ENCODE measurements around the gene APH1B. TPM values are rescaled to one million over a fixed set of nuclear protein-coding genes. Genes with fewer than 3 reads are reported as not detected.

Gene APH1B
- total RNA-seq (2021), result 4.9 and 5.8 TPM in 2 replicates
- Bru-seq, nascent RNA, result percentile 47 among the genes with signal in this experiment
- percentile 53 among the genes with signal in this experiment for BruChase-seq, experiment 1, labeled RNA remaining after a 2-hour chase
- BruChase-seq, experiment 2, labeled RNA remaining after a 6-hour chase, result percentile 40 among the genes with signal in this experiment
- long read RNA-seq, full-length matches to known transcripts, result 7 of 8 reads
- long read RNA-seq, partial matches to known transcripts, result 0 of 8 reads
- long read RNA-seq, other reads (novel, unspliced or antisense), result 1 of 8 reads

DNA sequence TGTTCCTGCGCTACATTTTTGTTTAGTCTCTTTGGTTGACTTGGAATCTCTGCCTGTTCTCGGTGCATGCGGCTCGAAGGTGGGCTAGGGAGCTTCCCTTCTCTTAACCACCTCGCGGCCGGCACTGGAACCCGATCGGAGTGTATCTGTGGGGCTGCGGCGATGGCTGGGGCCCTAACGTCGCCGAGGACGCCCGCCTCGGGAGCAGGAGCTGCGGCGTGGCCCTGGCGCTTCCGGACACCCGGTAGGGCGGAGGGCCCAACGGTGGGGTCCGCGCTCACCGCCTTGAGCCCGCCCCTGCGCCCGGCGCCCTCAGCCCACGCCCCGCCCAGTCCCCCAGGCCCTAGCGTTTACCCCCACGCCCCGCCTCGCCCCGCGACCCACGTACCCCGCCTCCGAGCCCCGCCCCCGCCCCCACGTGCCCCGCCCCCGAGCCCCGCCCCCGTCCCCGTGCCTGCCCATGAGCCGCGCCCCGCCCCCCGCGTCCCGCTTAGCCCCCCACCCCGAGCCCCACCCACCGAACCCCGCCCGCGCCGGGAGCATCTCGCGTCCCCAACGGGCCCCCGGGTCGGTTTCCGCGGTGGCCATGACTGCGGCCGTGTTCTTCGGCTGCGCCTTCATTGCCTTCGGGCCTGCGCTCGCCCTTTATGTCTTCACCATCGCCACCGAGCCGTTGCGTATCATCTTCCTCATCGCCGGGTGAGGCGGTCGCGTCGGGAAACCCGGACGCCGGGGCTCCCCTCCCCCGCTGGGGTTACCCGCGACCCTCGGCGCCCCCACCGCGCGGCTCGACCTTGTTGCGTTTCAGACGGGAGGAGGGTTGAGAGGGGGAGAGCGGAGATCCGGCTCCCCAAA is at the start of gene APH1B:
Gene APH1B (plus strand): TSS at position 568 of the 855 bp plus-strand sequence. CDS start 19 bp downstream, at position 587.
- POLR2A ChIA-PET (ENCODE audit: unreplicated experiment), result interaction anchor here (0.6 kb wide), 2 partner anchors 129 to 449 kb away, joined by 3 to 6 read pairs; no protein-coding TSS in a partner anchor

DNA sequence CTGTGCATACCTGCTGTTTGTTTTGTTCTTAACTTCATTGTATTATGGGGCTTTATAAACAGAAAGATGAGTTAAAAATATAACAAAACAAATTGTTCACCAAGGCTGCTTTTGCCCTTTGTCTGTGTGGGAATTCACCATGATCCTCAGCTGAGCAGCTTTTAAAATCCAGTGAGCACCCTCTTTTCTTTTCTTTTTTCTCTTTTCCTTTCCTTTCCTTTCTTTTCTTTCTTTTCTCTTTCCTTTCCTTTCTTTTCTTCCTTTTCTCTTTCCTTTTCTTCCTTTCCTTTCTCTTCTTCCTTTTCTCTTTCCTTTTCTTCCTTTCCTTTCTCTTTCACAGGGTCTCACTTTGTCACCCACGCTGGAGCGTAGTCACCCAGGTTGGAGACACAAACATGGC is 49.7 kb upstream of the APH1B start:
- Histone ChIP-seq H3K4me3 (no peak overlapping the region), H3K9me2 (ENCODE audit: insufficient read depth) (no peaks in the 10 kb centered on the region), H3K36me3 (ENCODE audit: low read depth) (no peaks in the 10 kb centered on the region), H3K4me1 (replicated peaks; ENCODE audit: insufficient read depth) (peaks cover 30% of the 10 kb centered on the region), H3K79me2 (ENCODE audit: low read depth) (peaks cover 11% of the 10 kb centered on the region; the same call in 1 of the 2 replicates), H3K27me3 (ENCODE audit: insufficient read depth, low read depth) (no peaks in the 10 kb centered on the region), H3K4me2 (no peak overlapping the region), H2AFZ (no peak overlapping the region), H3K9me3 (ENCODE audit: insufficient read depth, low read depth) (no peaks in the 10 kb centered on the region), H3F3A (ENCODE audit: insufficient read depth, low read depth) (peaks cover 25% of the 10 kb centered on the region; the same call in 1 of the 2 replicates), H4K20me1 (ENCODE audit: insufficient read depth) (no peaks in the 10 kb centered on the region), H3K27ac (no peak overlapping the region)
- CTCF ChIA-PET, result no interaction called here
- no peak for TF ChIP-seq EZH2 (IDR thresholded peaks at IDR 0.05; ENCODE audit: low read depth)
- no peak for TF ChIP-seq CTCF (conservative IDR thresholded peaks at IDR 0.05)
- DNase-seq, result no peak
- intact Hi-C loops (cut with micrococcal nuclease; ENCODE audit: unreplicated experiment), result no loop called here
- POLR2A ChIA-PET (ENCODE audit: unreplicated experiment), result no interaction called here
- BruUV-seq (replicated peaks), result no TSS peak

More for the DNA sequence above, at the start of gene APH1B:
- peak; percentile 40 to 76 for DNase-seq
- Histone ChIP-seq H3K36me3 (ENCODE audit: low read depth) (no peaks in the 10 kb centered on the region), H3K27ac (no peak within 1 kb of the TSS), H3F3A (ENCODE audit: insufficient read depth, low read depth) (peaks cover 26% of the 10 kb centered on the region), H3K4me2 (peak within 1 kb of the TSS; percentile 95), H3K9me3 (ENCODE audit: insufficient read depth, low read depth) (no peaks in the 10 kb centered on the region), H3K4me1 (replicated peaks; ENCODE audit: insufficient read depth) (peaks cover 16% of the 10 kb centered on the region), H3K9me2 (ENCODE audit: insufficient read depth) (no peaks in the 10 kb centered on the region), H2AFZ (peak within 1 kb of the TSS; percentile 92), H3K4me3 (peak within 1 kb of the TSS; percentile 82), H4K20me1 (ENCODE audit: insufficient read depth) (no peaks in the 10 kb centered on the region), H3K27me3 (ENCODE audit: insufficient read depth, low read depth) (no peaks in the 10 kb centered on the region), H3K79me2 (ENCODE audit: low read depth) (no peaks in the 10 kb centered on the region)
- BruUV-seq (replicated peaks), result no TSS peak
- CTCF ChIA-PET, result interaction anchor here (0.7 kb wide), 2 partner anchors 89 to 94 kb away, joined by 6 to 7 read pairs; no protein-coding TSS in a partner anchor
- TF ChIP-seq EZH2 (IDR thresholded peaks at IDR 0.05; ENCODE audit: low read depth), result no peak
- no peak for TF ChIP-seq CTCF (conservative IDR thresholded peaks at IDR 0.05)
- intact Hi-C loops (cut with micrococcal nuclease; ENCODE audit: unreplicated experiment), result loop anchor here (1.0 to 2.0 kb wide), 2 partner anchors 88 to 120 kb away; partner anchors contain the start of genes RAB8B and RPS27L

GRCh38 chr15:63231206-63231605 is 46.2 kb upstream of the APH1B start:
- no TSS peak for BruUV-seq (replicated peaks)
- intact Hi-C loops (cut with micrococcal nuclease; ENCODE audit: unreplicated experiment), result no loop called here

More at GRCh38 chr15:63231206-63231605, 46.2 kb upstream of the APH1B start:
- POLR2A ChIA-PET (ENCODE audit: unreplicated experiment), result no interaction called here
- no peak for TF ChIP-seq EZH2 (IDR thresholded peaks at IDR 0.05; ENCODE audit: low read depth)
- no peak for TF ChIP-seq CTCF (conservative IDR thresholded peaks at IDR 0.05)
- H3K9me3 ChIP-seq (ENCODE audit: insufficient read depth, low read depth), result no peaks in the 10 kb centered on the region
- CTCF ChIA-PET, result no interaction called here
- H3K36me3 ChIP-seq (ENCODE audit: low read depth), result no peaks in the 10 kb centered on the region
- peaks cover 33% of the 10 kb centered on the region; the same call in 1 of the 2 replicates for H3F3A ChIP-seq (ENCODE audit: insufficient read depth, low read depth)
- no peak overlapping the region for H3K4me2 ChIP-seq
- no peak overlapping the region for H2AFZ ChIP-seq
- no peaks in the 10 kb centered on the region for H3K9me2 ChIP-seq (ENCODE audit: insufficient read depth)
- H3K27me3 ChIP-seq (ENCODE audit: insufficient read depth, low read depth), result no peaks in the 10 kb centered on the region
- no peak for DNase-seq
- no peaks in the 10 kb centered on the region for H4K20me1 ChIP-seq (ENCODE audit: insufficient read depth)
- no peak overlapping the region for H3K27ac ChIP-seq
- H3K4me3 ChIP-seq, result no peak overlapping the region
- H3K79me2 ChIP-seq (ENCODE audit: low read depth), result peaks cover 17% of the 10 kb centered on the region; the same call in 1 of the 2 replicates
- peaks cover 51% of the 10 kb centered on the region for H3K4me1 ChIP-seq (replicated peaks; ENCODE audit: insufficient read depth)
